ENCODE data around the gene OR10H1. TPM values are rescaled to one million over a fixed set of nuclear protein-coding genes. Genes with fewer than 3 reads are reported as not detected.
"Not testable (repeated sequence)": the region's sequence is repeated elsewhere in the genome, so short reads cannot be mapped to it uniquely, and the experiment has no call there.

The OR10H1 gene, protein sequence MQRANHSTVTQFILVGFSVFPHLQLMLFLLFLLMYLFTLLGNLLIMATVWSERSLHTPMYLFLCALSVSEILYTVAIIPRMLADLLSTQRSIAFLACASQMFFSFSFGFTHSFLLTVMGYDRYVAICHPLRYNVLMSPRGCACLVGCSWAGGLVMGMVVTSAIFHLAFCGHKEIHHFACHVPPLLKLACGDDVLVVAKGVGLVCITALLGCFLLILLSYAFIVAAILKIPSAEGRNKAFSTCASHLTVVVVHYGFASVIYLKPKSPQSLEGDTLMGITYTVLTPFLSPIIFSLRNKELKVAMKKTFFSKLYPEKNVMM
- total RNA-seq, result 0.05 TPM in 1 of 2 replicates, not detected in the other

DNA sequence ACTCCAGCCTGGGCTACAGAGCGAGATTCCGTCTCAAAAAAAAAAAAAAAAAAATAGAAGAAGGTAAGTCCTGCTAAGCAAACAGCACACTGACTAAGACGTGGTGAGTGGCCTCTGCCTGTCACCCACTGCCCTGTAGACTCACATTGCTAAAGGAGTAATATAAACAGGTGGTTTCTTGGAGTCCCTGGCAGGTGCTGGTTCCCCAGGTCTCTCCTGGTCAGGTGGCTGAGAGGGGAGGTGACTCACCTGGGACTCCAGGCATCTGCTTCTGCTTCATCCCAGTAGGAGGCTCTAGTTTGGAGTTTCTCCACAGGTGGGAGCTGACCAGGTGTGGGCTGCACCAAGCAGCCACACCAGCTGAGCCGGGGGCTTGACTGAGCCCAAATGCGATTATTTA, at the start of gene OR10H1:
TSS of gene OR10H1 (minus strand) at position 359 of the 400 bp plus-strand sequence. CDS start 7,627 bp downstream, outside the sequence.
- no peaks in the 10 kb centered on the region for H3K36me3 Mint-ChIP-seq (ENCODE audit: low read depth)
- no peaks in the 10 kb centered on the region for H3K9me3 Mint-ChIP-seq
- intact Hi-C loops (cut with micrococcal nuclease), result no loop called here
- no peak for DNase-seq (ENCODE audit: low spot score)
- H3K27ac Mint-ChIP-seq, result no peak within 1 kb of the TSS
- no peak within 1 kb of the TSS for H3K4me3 Mint-ChIP-seq (ENCODE audit: low read depth)
- H3K27me3 Mint-ChIP-seq (ENCODE audit: low read depth), result peaks cover 33% of the 10 kb centered on the region
- peaks cover 6% of the 10 kb centered on the region for H3K4me1 Mint-ChIP-seq (ENCODE audit: low read depth)

DNA sequence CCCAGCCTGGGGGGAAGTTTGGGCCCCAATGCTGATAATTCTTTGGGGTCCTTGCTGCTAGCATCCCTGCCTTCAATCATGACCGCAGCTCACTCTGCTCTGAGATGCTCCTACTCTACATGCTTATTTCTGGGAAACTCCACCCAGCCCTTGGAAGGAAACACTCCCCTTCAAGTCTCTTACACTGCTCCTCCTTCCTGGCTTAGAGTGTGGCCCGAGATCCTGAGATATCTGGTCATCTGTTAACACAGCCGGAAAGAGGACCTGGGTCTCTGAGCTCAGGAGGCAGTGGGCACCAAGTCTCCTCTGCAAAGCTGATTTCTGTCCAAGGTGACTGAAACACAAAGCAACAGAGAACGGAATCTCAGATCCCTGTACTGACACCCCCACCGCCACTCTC, 49.4 kb upstream of the OR10H1 start:
- Mint-ChIP-seq H3K27ac (no peak overlapping the region), H3K36me3 (ENCODE audit: low read depth) (no peaks in the 10 kb centered on the region), H3K4me3 (ENCODE audit: low read depth) (no peak overlapping the region), H3K4me1 (ENCODE audit: low read depth) (peaks cover 27% of the 10 kb centered on the region), H3K9me3 (no peaks in the 10 kb centered on the region), H3K27me3 (ENCODE audit: low read depth) (peaks cover 8% of the 10 kb centered on the region)
- no peak for DNase-seq (ENCODE audit: low spot score)
- intact Hi-C loops (cut with micrococcal nuclease), result no loop called here

DNA sequence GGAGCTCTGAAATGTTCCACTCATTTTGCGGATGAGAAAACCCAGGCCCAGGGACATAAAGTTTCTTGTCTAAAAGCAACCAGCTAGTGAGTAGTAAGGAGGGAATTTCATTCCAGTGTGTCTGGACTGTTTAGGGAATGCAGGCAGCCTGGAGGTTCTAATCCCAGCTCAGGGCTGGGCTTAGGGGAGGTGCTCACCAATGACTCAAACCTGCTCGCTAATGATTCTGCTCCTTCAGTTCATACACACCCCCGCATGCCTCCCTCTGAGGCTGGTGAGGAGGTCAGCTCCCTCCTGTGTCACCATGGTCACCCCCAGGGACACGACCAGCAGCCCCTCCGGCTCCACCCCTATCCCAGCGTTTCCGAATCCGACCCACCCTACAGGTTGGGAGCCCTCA, 47.8 kb upstream of the OR10H1 start:
- no peaks in the 10 kb centered on the region for H3K9me3 Mint-ChIP-seq
- H3K36me3 Mint-ChIP-seq (ENCODE audit: low read depth), result no peaks in the 10 kb centered on the region
- peaks cover 18% of the 10 kb centered on the region for H3K4me1 Mint-ChIP-seq (ENCODE audit: low read depth)
- intact Hi-C loops (cut with micrococcal nuclease), result no loop called here
- H3K27me3 Mint-ChIP-seq (ENCODE audit: low read depth), result peaks cover 8% of the 10 kb centered on the region
- no peak for DNase-seq (ENCODE audit: low spot score)
- H3K27ac Mint-ChIP-seq, result no peak overlapping the region
- no peak overlapping the region for H3K4me3 Mint-ChIP-seq (ENCODE audit: low read depth)

DNA sequence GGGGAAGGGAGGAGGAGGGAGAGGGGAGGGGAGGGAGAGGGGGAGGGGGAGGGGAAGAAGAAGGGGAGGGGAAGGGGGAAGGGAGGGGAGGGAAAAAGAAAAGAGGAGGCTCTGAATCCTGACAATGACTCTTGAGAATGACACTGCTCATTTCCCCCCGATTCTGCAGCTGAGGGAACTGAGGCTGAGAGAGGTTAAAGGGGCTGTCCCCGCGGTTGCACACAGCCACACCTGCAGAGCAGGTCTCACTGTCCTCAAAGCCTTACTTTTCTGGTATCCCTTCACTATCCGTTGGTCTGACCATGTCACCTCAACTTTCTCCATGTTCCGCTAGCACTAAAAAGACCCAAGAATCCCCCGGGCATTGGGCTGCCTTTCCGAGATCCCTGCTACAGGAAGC, 47.0 kb upstream of the OR10H1 start:
- Mint-ChIP-seq H3K27ac (no peak overlapping the region), H3K4me1 (ENCODE audit: low read depth) (peaks cover 14% of the 10 kb centered on the region), H3K36me3 (ENCODE audit: low read depth) (no peaks in the 10 kb centered on the region), H3K4me3 (ENCODE audit: low read depth) (no peak overlapping the region), H3K9me3 (no peaks in the 10 kb centered on the region), H3K27me3 (ENCODE audit: low read depth) (peaks cover 8% of the 10 kb centered on the region)
- intact Hi-C loops (cut with micrococcal nuclease), result no loop called here
- DNase-seq (ENCODE audit: low spot score), result no peak

DNA sequence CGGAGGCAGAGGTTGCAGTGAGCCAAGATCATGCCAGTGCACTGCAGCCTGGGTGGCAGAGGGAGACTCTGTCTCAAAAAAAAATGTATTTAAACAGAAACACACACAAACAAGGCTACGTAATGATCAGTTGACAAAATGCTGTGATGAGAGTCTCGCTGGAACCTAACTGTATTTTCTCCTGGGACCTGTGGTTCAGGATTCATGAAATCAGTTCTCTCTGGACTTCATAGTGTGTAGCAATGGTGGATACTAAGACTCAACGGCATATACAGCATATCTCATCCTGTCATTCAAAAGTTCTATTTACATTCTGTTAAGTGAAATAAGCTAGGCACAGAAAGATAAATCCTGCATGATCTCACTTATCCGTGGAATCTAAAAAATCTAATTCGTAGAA, 45.1 kb upstream of the OR10H1 start:
- no peak overlapping the region for H3K27ac Mint-ChIP-seq
- H3K36me3 Mint-ChIP-seq (ENCODE audit: low read depth), result no peaks in the 10 kb centered on the region
- intact Hi-C loops (cut with micrococcal nuclease), result no loop called here
- H3K4me1 Mint-ChIP-seq (ENCODE audit: low read depth), result peaks cover 5% of the 10 kb centered on the region
- peaks cover 7% of the 10 kb centered on the region for H3K27me3 Mint-ChIP-seq (ENCODE audit: low read depth)
- no peaks in the 10 kb centered on the region for H3K9me3 Mint-ChIP-seq
- no peak overlapping the region for H3K4me3 Mint-ChIP-seq (ENCODE audit: low read depth)
- DNase-seq (ENCODE audit: low spot score), result no peak

DNA sequence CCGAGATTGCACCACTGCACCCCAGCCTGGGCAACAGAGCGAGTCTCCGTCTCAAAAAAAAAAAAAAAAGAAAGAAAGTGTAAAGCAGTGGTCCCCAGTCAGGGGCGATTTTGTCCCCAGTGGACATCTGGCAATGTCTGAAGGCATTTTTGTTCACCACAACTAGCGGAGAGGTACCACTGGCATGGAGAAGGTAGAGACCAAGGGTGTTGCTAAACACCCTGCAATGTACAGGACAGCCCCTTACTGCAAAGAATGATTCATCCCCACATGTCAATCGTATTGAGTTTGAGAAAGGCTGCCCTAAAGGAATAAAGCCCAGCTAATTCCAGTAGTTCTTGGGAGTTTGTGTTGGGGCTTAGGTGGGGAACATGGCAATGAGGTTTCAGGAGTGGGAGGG, 43.7 kb upstream of the OR10H1 start:
- H3K4me3 Mint-ChIP-seq (ENCODE audit: low read depth), result no peak overlapping the region
- intact Hi-C loops (cut with micrococcal nuclease), result no loop called here
- DNase-seq (ENCODE audit: low spot score), result no peak
- H3K27me3 Mint-ChIP-seq (ENCODE audit: low read depth), result peaks cover 7% of the 10 kb centered on the region
- no peaks in the 10 kb centered on the region for H3K4me1 Mint-ChIP-seq (ENCODE audit: low read depth)
- H3K36me3 Mint-ChIP-seq (ENCODE audit: low read depth), result no peaks in the 10 kb centered on the region
- H3K27ac Mint-ChIP-seq, result no peak overlapping the region
- no peaks in the 10 kb centered on the region for H3K9me3 Mint-ChIP-seq

DNA sequence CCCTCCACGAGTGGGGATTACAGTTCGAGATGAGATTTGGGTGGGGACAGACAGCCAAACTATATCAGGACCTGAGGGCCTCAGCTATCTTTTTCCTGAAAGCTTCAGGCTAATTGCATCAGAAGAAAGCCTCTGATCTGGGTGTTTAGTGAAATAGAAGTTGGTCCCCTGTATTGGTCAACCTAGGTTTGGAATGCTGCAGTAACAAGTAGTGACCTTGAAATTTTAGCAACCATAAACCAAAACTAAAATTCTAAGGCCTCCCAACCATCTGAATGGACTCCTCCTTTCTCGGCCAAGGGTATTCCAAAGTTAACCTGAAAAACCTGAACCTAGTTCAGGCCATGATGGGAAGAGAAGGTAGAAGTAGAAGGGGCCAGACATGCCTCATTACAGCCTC, 34.9 kb upstream of the OR10H1 start:
- Mint-ChIP-seq H3K4me1 (ENCODE audit: low read depth) (peaks cover 6% of the 10 kb centered on the region), H3K36me3 (ENCODE audit: low read depth) (peaks cover 4% of the 10 kb centered on the region), H3K9me3 (no peaks in the 10 kb centered on the region), H3K27ac (no peak overlapping the region), H3K27me3 (ENCODE audit: low read depth) (peaks cover 3% of the 10 kb centered on the region), H3K4me3 (ENCODE audit: low read depth) (no peak overlapping the region)
- intact Hi-C loops (cut with micrococcal nuclease), result no loop called here
- no peak for DNase-seq (ENCODE audit: low spot score)

DNA sequence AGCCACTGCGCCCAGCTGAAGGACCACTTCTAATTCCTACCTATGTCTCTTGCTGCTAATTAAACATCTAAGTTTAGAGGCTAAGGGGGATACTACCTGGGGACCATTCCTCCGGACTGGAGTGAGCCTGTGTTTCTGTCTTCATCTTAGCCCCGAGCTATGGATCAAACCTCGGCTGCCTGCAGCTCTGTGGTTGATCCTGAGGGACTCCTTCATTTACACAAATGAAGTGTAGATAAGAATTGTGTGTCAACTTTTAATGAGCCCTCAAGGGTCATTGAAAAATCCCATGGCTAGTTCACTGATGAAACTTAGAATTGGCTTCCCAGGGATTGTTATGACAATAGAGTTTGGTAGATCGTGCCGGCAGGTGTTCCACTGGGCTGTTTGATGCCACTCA, 31.5 kb upstream of the OR10H1 start:
- no peak overlapping the region for H3K27ac Mint-ChIP-seq
- intact Hi-C loops (cut with micrococcal nuclease), result no loop called here
- peaks cover 30% of the 10 kb centered on the region for H3K4me1 Mint-ChIP-seq (ENCODE audit: low read depth)
- peaks cover 4% of the 10 kb centered on the region for H3K9me3 Mint-ChIP-seq
- H3K27me3 Mint-ChIP-seq (ENCODE audit: low read depth), result no peaks in the 10 kb centered on the region
- no peak for DNase-seq (ENCODE audit: low spot score)
- peaks cover 8% of the 10 kb centered on the region for H3K36me3 Mint-ChIP-seq (ENCODE audit: low read depth)
- no peak overlapping the region for H3K4me3 Mint-ChIP-seq (ENCODE audit: low read depth)

DNA sequence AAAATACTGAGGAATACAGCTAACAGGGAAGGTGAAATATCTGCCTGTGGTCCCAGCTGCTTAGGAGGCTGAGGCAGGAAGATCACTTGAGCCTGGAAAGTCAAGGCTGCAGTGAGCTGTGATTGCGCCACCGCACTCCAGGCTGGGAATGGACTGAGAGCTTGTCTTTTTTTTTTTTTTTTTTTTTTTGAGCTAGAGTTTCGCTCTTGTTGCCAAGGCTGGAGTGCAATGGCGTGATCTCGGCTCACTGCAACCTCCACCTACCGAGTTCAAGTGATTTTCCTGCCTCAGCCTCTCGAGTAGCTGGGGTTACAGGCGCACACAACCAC, 28.4 kb upstream of the OR10H1 start:
- DNase-seq (ENCODE audit: low spot score); H3K36me3 Mint-ChIP-seq (ENCODE audit: low read depth); H3K27me3 Mint-ChIP-seq (ENCODE audit: low read depth); H3K9me3 Mint-ChIP-seq; H3K4me3 Mint-ChIP-seq (ENCODE audit: low read depth); intact Hi-C loops (cut with micrococcal nuclease): not testable (repeated sequence)
- H3K4me1 Mint-ChIP-seq (ENCODE audit: low read depth), result peaks cover 33% of the 10 kb centered on the region
- H3K27ac Mint-ChIP-seq, result peak overlapping the region; percentile 80

DNA sequence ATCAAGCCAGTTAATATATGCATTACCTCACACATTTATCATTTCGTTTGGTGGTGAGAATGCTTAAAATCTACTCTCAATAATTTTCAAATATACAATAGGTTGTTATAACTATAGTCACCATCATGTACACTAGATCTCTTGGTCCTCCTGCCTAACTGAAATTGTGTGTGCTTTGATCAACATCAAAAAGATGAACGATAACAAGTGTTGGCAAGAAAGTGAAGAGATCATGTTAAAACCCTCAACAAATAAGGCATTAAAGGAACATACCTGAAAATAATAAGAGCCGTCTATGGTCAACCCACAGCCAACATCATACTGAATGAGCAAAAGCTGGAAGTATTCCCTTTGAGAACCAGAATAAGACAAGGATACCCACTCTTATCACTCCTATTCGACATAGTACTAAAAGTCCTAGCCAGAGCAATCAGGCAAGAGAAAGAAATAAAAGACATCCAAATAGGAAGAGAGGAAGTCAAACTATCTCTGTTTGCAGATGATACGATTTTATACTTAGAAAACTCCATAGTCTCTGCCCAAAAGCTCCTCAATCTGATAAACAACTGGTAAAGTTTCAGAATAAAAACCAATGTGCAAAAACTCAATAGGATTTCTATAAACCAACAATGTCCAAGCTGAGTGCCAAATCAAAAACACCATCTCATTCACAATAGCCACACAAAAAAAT, 27.9 kb upstream of the OR10H1 start:
- Mint-ChIP-seq H3K27ac (peak overlapping the region; percentile 80), H3K9me3 (peaks cover 4% of the 10 kb centered on the region)

DNA sequence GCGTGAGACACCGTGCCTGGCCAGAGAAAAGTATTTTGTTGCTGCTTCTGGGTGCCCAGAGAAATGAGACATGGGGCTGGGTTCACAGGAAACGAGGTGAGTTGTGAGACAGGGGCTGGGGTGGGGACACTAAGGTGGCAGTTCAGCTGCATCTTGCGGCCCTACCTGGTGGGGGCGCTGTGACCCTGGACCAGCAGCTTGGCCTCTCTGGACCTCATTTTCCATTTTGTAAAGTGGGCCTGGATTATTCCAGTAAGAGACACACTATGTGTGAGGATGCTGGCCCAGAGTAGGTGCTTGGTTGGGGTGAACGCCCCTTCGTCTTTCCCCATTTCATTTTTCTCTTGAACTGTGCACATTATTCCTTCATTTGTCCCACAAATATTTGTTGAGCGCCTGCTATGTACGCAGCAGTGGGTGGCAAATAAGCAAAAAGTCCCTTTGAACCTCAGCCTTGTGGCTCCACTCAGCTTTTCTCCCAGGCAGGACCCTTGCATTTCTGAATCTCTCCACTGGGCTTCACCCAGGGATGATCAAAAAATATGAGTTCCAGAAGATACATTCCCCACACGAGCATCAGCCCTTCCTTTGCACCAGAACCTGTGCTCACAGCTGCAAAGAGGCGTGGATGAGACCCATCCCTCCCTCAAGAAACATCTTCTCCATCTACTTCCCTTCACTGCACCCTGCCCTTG, 26.6 kb upstream of the OR10H1 start:
- Mint-ChIP-seq H3K4me1 (ENCODE audit: low read depth) (peaks cover 49% of the 10 kb centered on the region), H3K4me3 (ENCODE audit: low read depth) (no peak overlapping the region), H3K27me3 (ENCODE audit: low read depth) (no peaks in the 10 kb centered on the region), H3K27ac (peak overlapping the region; percentile 20), H3K36me3 (ENCODE audit: low read depth) (peaks cover 8% of the 10 kb centered on the region), H3K9me3 (peaks cover 4% of the 10 kb centered on the region)
- DNase-seq (ENCODE audit: low spot score), result no peak
- intact Hi-C loops (cut with micrococcal nuclease), result no loop called here

More for the DNA sequence above, 27.9 kb upstream of the OR10H1 start:
- Mint-ChIP-seq H3K27me3 (ENCODE audit: low read depth) (no peaks in the 10 kb centered on the region), H3K4me1 (ENCODE audit: low read depth) (peaks cover 38% of the 10 kb centered on the region), H3K4me3 (ENCODE audit: low read depth) (no peak overlapping the region), H3K36me3 (ENCODE audit: low read depth) (peaks cover 8% of the 10 kb centered on the region)
- intact Hi-C loops (cut with micrococcal nuclease), result no loop called here
- DNase-seq (ENCODE audit: low spot score), result no peak

DNA sequence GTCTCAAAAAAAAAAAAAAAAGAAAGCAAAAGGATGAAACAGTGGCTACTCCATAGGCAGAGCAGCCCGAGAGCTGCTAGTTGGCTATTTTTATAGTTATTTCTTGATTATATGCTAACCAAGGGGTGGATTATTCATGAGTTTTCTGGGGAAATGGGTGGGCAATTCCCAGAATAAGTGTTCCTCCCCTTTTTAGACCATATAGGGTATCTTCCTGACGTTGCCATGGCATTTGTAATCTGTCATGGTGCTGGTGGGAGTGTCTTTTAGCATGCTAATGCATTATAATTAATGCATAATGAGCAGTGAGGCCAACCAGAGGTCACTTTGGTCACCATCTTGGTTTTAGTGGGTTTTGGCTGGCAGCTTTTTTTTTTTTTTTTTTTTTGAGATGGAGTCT, 25.4 kb upstream of the OR10H1 start:
- no peak overlapping the region for H3K27ac Mint-ChIP-seq
- peaks cover 4% of the 10 kb centered on the region for H3K36me3 Mint-ChIP-seq (ENCODE audit: low read depth)
- intact Hi-C loops (cut with micrococcal nuclease), result no loop called here
- no peak for DNase-seq (ENCODE audit: low spot score)
- peaks cover 50% of the 10 kb centered on the region for H3K4me1 Mint-ChIP-seq (ENCODE audit: low read depth)
- H3K9me3 Mint-ChIP-seq, result peaks cover 4% of the 10 kb centered on the region
- H3K27me3 Mint-ChIP-seq (ENCODE audit: low read depth), result no peaks in the 10 kb centered on the region
- no peak overlapping the region for H3K4me3 Mint-ChIP-seq (ENCODE audit: low read depth)

DNA sequence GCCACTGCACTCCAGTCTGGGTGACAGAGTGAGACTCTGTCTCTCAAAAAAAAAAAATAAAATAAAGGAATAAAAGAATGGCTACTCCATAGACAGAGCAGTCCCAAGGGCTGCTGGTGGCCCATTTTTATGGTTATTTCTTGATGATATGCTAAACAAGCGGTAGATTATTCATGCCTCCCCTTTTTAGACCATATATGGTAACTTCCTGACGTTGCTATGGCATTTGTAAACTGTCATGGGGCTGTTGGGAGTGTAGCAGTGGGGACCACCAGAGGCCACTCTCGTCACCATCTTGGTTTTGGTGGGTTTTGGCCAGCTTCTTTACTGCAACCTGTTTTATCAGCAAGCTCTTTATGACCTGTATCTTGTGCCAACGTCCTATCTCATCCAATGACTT, 24.4 kb upstream of the OR10H1 start:
- not testable (repeated sequence) for H3K27ac Mint-ChIP-seq; H3K4me3 Mint-ChIP-seq (ENCODE audit: low read depth); H3K9me3 Mint-ChIP-seq; DNase-seq (ENCODE audit: low spot score); H3K36me3 Mint-ChIP-seq (ENCODE audit: low read depth); H3K27me3 Mint-ChIP-seq (ENCODE audit: low read depth)
- intact Hi-C loops (cut with micrococcal nuclease), result loop anchor here (5.0 kb wide), 1 partner anchor 237 kb away; the partner anchor contains the start of gene TPM4
- peaks cover 47% of the 10 kb centered on the region for H3K4me1 Mint-ChIP-seq (ENCODE audit: low read depth)
